Smooth muscle cell (in vitro differentiated cells): ENCODE measurements around the gene RAD51B. TPM values are rescaled to one million over a fixed set of nuclear protein-coding genes. Genes with fewer than 3 reads are reported as not detected.

Experiments used
- DNase-seq: peaks from one replicate; lab custom pipeline; 2025; ENCODE audit not compliant: unreplicated experiment; lab: John Stamatoyannopoulos, UW
- H2AFZ ChIP-seq: fragments of 200-600 bp; sonication (generic); 2 replicates; pipeline ENCODE4 v1.6.0; 2016; ENCODE audit warnings: antibody characterized with exemption, low read depth, mild to moderate bottlenecking
- H3F3A ChIP-seq: fragments of 200-600 bp; sonication (generic); 2 replicates; pipeline ENCODE4 v1.6.0; 2017; ENCODE audit warnings: antibody characterized with exemption, low read depth
- H3K27ac ChIP-seq: fragments of 200-600 bp; sonication (generic); 2 replicates; pipeline ENCODE4 v1.5.1; 2016; ENCODE audit warnings: low read depth, mild to moderate bottlenecking
- H3K27me3 ChIP-seq: fragments of 200-600 bp; sonication (generic); 2 replicates; pipeline ENCODE4 v1.6.1; 2016; ENCODE audit warnings: low read depth, mild to moderate bottlenecking
- H3K36me3 ChIP-seq: fragments of 200-600 bp; sonication (generic); 2 replicates; pipeline ENCODE4 v1.5.1; 2016; ENCODE audit warnings: low read depth
- H3K4me1 ChIP-seq: fragments of 200-600 bp; sonication (generic); 2 replicates; pipeline ENCODE4 v1.5.1; 2016; ENCODE audit warnings: low read depth
- H3K4me2 ChIP-seq: fragments of 200-600 bp; sonication (generic); 2 replicates; pipeline ENCODE4 v1.6.0; 2016; ENCODE audit warnings: mild to moderate bottlenecking
- H3K4me3 ChIP-seq: fragments of 200-600 bp; sonication (generic); 2 replicates; pipeline ENCODE4 v1.5.1; 2016; ENCODE audit warnings: mild to moderate bottlenecking
- H3K79me2 ChIP-seq: fragments of 200-600 bp; sonication (generic); 2 replicates; pipeline ENCODE4 v1.6.0; 2016; ENCODE audit warnings: low read depth, mild to moderate bottlenecking
- H3K9ac ChIP-seq: fragments of 200-600 bp; sonication (generic); 2 replicates; pipeline ENCODE4 v1.6.0; 2016; ENCODE audit warnings: low read depth
- H3K9me3 ChIP-seq: fragments of 200-600 bp; sonication (generic); replicated peaks from 2 replicates; pipeline ENCODE4 v1.5.1; 2016; ENCODE audit warnings: low read depth
- H4K20me1 ChIP-seq: fragments of 200-600 bp; sonication (generic); 2 replicates; pipeline ENCODE4 v1.6.0; 2016; ENCODE audit warnings: low read depth
- CTCF ChIP-seq: fragments of 200-600 bp; sonication (generic); IDR thresholded peaks from 2 replicates; pipeline ENCODE4 v1.5.1; 2017; ENCODE audit warnings: borderline replicate concordance, mild to moderate bottlenecking, antibody characterized with exemption; ENCODE audit not compliant: insufficient read depth, poor library complexity, severe bottlenecking
- WGBS: methylation state at CpG from one replicate; pipeline ENCODE4 v1.1.7; 2016; ENCODE audit warnings: low lambda C conversion rate; 5-methylcytosine and 5-hydroxymethylcytosine counted together
- polyA plus RNA-seq: library from polyadenylated mRNA; unstranded; fragments of >200 nt; fragmentation: Nextera tagmentation; extraction: Ambion mirVana; gene quantifications from 2 replicates; pipeline ENCODE4 v1.2.1, GENCODE V29; 2016
- total RNA-seq: library from RNA; depleted of rRNA; stranded (reverse); fragments of >200 nt; gene quantifications from 2 replicates; pipeline ENCODE4 v1.2.3, GENCODE V29; 2014

RAD51B gene
- total and polyA plus RNA-seq, 2 experiments from 2014 or later = 4.6 to 5.3 TPM

- TF ChIP-seq CTCF = no peak
- no peak overlapping the region for H3K4me2 ChIP-seq
- 59% methylated on average over 3 of the region's 3 CpGs for WGBS
- no peak overlapping the region for H3K4me3 ChIP-seq
- H3K27me3 ChIP-seq = no peaks in the 10 kb centered on the region
- DNase-seq = no peak
- peaks cover 43% of the 10 kb centered on the region for H3F3A ChIP-seq
- H3K79me2 ChIP-seq = no peaks in the 10 kb centered on the region
- H3K36me3 ChIP-seq = no peaks in the 10 kb centered on the region
- H3K9ac ChIP-seq = no peak overlapping the region
- no peak overlapping the region for H2AFZ ChIP-seq
- no peaks in the 10 kb centered on the region for H3K9me3 ChIP-seq
- peak overlapping the region; percentile 89 for H3K27ac ChIP-seq
- H4K20me1 ChIP-seq = no peaks in the 10 kb centered on the region
- peaks cover 40% of the 10 kb centered on the region for H3K4me1 ChIP-seq
These were observed 872.2 kb downstream of the RAD51B start for GRCh38 chr14:68691792-68692118.

DNA sequence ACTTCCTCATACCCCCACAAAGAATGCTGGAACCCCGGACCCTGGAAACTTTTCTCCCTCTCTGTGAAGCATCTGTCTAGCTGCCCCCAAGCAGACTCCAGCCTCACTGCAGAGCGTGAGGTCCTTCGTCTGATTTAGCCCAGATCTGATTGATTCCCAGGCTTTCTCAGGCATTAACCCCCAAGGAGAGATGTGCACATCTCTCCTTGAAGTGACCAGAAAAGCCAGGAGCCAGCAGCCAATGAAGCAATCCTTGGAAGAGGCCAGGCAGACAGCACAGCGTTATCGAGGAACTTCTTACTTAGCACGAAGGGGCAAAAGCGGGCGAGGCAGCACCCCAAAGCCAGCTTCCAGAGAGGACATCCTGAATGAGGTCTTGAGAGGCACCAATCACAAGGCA is 872.6 kb downstream of the RAD51B start:
- Histone ChIP-seq H3F3A (peaks cover 39% of the 10 kb centered on the region), H4K20me1 (no peaks in the 10 kb centered on the region), H3K4me3 (no peak overlapping the region), H2AFZ (no peak overlapping the region), H3K27me3 (no peaks in the 10 kb centered on the region), H3K9me3 (no peaks in the 10 kb centered on the region), H3K4me1 (peaks cover 40% of the 10 kb centered on the region), H3K4me2 (peak overlapping the region; percentile 55), H3K79me2 (no peaks in the 10 kb centered on the region), H3K27ac (peak overlapping the region; percentile 89), H3K36me3 (no peaks in the 10 kb centered on the region), H3K9ac (peak overlapping the region; percentile 36)
- WGBS = 67% methylated on average over 8 of the region's 8 CpGs
- no peak for TF ChIP-seq CTCF
- DNase-seq = no peak

DNA sequence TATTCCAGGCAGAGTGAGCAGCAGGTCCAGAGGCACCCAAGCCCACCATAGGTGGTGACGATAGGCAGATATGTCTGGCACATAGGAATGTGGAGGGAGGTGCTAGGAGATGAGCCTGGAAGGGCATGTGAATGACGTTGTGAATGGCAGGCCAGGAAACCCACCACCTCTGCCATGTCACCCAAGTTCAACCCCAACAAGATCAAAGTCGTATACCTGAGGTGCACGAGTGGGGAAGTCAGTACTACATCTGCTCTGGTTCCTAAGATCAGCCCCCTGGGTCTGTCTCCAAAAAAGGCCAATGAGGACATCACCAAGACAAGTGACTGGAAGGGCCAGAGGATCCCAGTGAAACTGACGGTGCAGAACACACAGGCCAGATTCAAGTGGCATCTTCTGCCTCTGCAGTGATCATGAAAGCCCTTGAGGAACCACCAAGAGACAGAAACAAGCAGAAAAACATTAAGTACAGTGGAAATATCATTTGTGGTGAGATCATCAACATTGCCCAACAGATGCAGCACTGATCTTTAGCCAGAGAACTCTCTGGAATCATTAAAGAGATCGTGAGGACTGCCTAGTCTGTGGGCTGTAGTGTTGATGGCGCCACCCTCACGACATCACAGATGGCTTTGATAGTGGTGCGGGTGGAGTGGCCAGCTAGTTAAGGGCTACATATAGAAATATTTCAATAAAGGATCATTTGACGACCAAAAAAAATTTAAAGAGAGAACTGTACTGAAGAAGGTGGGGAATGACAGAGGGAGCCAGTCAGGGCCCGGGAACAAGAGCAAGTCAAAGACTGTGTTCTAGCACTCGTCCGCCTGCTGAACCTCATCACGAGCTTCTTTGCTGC is 873.6 kb downstream of the RAD51B start:
- DNase-seq = no peak
- Histone ChIP-seq H3K4me2 (peak overlapping the region; percentile 55), H3K9ac (peak overlapping the region; percentile 36), H3K27ac (peak overlapping the region; percentile 89), H2AFZ (no peak overlapping the region), H3K9me3 (no peaks in the 10 kb centered on the region), H3K4me1 (peaks cover 38% of the 10 kb centered on the region), H3K36me3 (no peaks in the 10 kb centered on the region), H3K4me3 (no peak overlapping the region), H3K79me2 (no peaks in the 10 kb centered on the region), H3F3A (peaks cover 39% of the 10 kb centered on the region), H4K20me1 (no peaks in the 10 kb centered on the region), H3K27me3 (no peaks in the 10 kb centered on the region)
- no peak for TF ChIP-seq CTCF
- WGBS = 53% methylated on average over 14 of the region's 14 CpGs

- Histone ChIP-seq H3K9me3 (no peaks in the 10 kb centered on the region), H3K4me3 (no peak overlapping the region), H3K27ac (peak overlapping the region; percentile 89), H3K79me2 (no peaks in the 10 kb centered on the region), H3K27me3 (no peaks in the 10 kb centered on the region), H3K9ac (peak overlapping the region; percentile 33), H3K4me1 (peaks cover 30% of the 10 kb centered on the region), H3F3A (peaks cover 31% of the 10 kb centered on the region), H3K4me2 (peak overlapping the region; percentile 55), H2AFZ (no peak overlapping the region), H4K20me1 (no peaks in the 10 kb centered on the region), H3K36me3 (no peaks in the 10 kb centered on the region)
- no peak for TF ChIP-seq CTCF
- 84% methylated on average over 2 of the region's 2 CpGs for WGBS
- no peak for DNase-seq
These were observed 874.3 kb downstream of the RAD51B start for GRCh38 chr14:68693926-68694325.
